T-helper 1 cell treated with Interleukin-12 subunit alpha and Interleukin-12 subunit beta and Interleukin-4 antibody, amounts not matched to agents 30 μg/mL and 1 μg/mL, for 36 hours (primary cell): ENCODE measurements around the gene RPGRIP1.
"Not testable (repeated sequence)": the region's sequence is repeated elsewhere in the genome, so short reads cannot be mapped to it uniquely, and the experiment has no call there.

Experiments
- H3K27ac Mint-ChIP-seq: one replicate; pipeline ENCODE4 v1.8.0; 2021; ENCODE audit warnings: mild to moderate bottlenecking, mixed read lengths
- H3K27me3 Mint-ChIP-seq: one replicate; pipeline ENCODE4 v1.8.0; 2021; ENCODE audit warnings: low read depth, mixed read lengths
- H3K36me3 Mint-ChIP-seq: one replicate; pipeline ENCODE4 v1.8.0; 2021; ENCODE audit warnings: low read depth, mixed read lengths
- H3K4me1 Mint-ChIP-seq: one replicate; pipeline ENCODE4 v1.8.0; 2021; ENCODE audit warnings: low read depth, mixed read lengths
- H3K4me3 Mint-ChIP-seq: one replicate; pipeline ENCODE4 v1.8.0; 2021; ENCODE audit warnings: mild to moderate bottlenecking, moderate library complexity, mixed read lengths
- H3K9me3 Mint-ChIP-seq: one replicate; pipeline ENCODE4 v1.8.0; 2021; ENCODE audit warnings: mixed read lengths

The RPGRIP1 gene

DNA sequence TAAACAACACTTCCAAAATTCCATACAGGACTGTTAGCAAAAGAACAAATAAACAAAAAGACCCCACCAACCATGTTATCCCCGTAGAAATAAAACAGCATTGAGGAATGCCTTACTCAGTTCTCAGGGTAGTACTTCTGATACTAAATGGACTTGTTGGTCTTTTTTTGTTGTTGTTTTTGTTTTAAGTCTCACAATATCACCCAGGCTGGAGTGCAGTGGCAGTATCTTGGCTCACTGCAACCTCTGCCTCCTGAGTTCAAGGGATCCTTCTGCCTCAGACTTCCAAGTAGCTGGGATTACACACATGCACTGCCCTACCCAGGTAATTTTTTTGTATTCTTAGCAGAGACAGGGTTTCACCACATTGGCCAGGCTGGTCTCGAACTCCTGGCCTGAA is 27.7 kb upstream of the RPGRIP1 start:
- H3K27ac Mint-ChIP-seq, result peak overlapping the region; percentile 39
- H3K27me3 Mint-ChIP-seq, result no peaks in the 10 kb centered on the region
- no peaks in the 10 kb centered on the region for H3K9me3 Mint-ChIP-seq
- peaks cover 29% of the 10 kb centered on the region for H3K4me1 Mint-ChIP-seq
- H3K36me3 Mint-ChIP-seq, result peaks cover 54% of the 10 kb centered on the region
- no peak overlapping the region for H3K4me3 Mint-ChIP-seq

DNA sequence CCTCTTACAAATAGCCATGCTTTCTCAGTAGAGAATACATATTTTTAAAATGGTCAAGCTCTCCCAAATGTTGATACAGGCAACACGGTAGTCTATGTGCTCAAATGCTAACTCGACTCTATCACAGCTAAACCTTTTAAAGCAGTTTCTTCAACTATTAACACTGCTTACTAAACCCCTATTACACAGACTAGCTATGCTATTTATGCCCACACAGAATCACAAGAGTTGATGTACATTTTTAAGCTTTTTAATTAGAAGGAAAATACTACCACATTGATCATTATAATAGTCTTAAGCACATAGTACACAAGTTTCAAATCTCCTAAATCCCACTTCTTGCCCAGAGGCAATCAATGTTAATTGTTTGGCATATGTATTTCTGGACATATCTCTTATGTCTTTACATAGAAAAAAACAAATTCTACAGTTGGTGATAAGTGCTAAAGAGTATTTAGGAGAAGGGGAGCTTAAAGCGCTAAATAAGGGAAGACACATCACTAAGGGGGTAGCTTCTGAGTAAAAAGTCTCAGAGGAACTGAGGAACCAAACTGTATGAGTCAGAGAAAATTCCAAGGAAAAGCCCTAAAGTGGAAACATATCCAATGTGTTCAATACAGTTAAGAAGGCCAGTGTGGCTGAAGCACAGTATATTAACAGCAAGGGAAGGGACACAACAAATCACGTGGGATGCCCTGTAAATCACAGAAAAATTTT is 24.3 kb upstream of the RPGRIP1 start:
- H3K9me3 Mint-ChIP-seq, result no peaks in the 10 kb centered on the region
- H3K4me3 Mint-ChIP-seq, result peak overlapping the region; percentile 21
- H3K4me1 Mint-ChIP-seq, result peaks cover 40% of the 10 kb centered on the region
- H3K36me3 Mint-ChIP-seq, result peaks cover 53% of the 10 kb centered on the region
- H3K27me3 Mint-ChIP-seq, result no peaks in the 10 kb centered on the region
- H3K27ac Mint-ChIP-seq, result no peak overlapping the region

DNA sequence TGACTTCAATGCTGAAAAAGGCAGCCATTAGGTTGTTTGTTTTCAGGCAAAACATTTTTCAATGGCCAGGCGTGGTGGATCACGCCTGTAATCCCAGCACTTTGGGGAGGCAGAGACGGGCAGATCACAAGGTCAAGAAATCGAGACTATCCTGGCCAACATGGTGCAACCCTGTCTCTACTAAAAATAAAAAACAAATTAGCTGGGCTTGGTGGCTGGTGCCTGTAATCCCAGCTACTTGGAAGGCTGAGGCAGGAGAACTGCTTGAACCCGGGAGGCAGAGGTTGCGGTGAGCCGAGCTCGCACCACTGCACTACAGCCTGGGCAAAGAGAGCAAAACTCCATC is 23.8 kb upstream of the RPGRIP1 start:
- H3K27me3 Mint-ChIP-seq, H3K27ac Mint-ChIP-seq, H3K4me3 Mint-ChIP-seq, H3K9me3 Mint-ChIP-seq: not testable (repeated sequence)
- peaks cover 51% of the 10 kb centered on the region for H3K36me3 Mint-ChIP-seq
- H3K4me1 Mint-ChIP-seq, result peaks cover 38% of the 10 kb centered on the region

DNA sequence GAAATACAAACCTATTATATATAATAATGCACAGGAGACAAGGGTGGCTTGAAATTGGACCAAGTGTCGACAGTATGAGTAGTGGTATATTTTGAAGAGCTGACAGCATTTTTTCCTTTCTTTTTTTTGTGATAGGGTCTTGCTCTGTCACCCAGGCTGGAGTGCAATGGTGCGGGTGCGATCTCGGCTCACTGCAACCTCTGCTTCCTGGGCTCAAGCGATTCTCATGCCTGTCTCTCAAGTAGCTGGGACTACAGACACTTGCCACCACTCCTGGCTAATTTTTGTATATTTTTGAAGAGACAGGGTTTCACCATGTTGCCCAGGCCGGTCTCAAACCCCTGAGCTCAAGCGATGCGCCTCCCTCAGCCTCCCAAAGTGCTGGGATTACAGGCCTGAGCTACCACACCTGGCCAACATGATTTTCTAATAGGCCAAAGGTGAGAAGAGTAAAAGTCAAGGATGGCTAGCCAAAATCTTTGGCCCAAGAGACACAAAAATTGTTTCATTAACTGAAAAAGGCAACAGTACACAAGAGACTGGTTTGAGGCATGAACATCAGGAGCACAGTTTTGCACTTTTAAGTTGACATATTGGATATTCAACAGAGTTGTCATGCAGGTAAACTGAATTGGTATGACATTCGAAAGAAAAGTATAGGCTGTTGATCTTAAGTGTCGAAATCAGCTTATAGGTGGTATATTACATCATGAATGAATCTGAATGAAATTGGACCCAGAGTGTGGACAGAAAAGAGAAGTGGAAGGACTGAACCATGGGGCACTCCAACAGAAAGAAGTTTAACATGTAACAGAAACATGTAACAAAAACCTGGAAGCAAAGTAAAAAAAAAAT is 23.1 kb upstream of the RPGRIP1 start:
- Mint-ChIP-seq H3K27ac (peak overlapping the region; percentile 7), H3K4me3 (peak overlapping the region; percentile 29), H3K4me1 (peaks cover 43% of the 10 kb centered on the region), H3K9me3 (no peaks in the 10 kb centered on the region), H3K36me3 (peaks cover 50% of the 10 kb centered on the region), H3K27me3 (no peaks in the 10 kb centered on the region)

DNA sequence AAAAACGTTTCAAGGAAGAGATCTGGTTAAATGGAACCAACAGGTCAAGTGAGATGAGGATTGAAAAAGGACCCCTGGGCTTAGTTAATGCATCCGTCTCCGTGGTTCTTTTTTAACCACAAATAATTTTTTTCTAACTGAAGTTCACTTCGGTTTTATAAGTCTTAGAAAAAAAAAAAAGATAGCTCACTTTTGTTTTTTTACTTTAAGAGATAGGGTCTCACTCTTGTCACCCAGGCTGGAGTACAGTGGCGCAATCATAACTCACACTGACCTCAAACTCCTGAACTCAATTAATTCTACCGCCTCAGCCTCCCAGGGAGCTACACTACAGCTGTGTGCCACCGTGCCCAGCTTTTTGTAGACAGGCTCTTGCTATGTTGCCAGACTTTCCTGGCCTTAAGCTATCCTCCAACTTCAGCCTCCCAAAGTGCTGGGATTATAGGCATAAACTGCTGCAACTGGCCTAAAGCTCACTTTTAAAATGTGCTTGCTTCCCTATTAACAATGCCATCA is 22.4 kb upstream of the RPGRIP1 start:
- peak overlapping the region; percentile 29 for H3K4me3 Mint-ChIP-seq
- peaks cover 45% of the 10 kb centered on the region for H3K4me1 Mint-ChIP-seq
- H3K36me3 Mint-ChIP-seq, result peaks cover 54% of the 10 kb centered on the region

DNA sequence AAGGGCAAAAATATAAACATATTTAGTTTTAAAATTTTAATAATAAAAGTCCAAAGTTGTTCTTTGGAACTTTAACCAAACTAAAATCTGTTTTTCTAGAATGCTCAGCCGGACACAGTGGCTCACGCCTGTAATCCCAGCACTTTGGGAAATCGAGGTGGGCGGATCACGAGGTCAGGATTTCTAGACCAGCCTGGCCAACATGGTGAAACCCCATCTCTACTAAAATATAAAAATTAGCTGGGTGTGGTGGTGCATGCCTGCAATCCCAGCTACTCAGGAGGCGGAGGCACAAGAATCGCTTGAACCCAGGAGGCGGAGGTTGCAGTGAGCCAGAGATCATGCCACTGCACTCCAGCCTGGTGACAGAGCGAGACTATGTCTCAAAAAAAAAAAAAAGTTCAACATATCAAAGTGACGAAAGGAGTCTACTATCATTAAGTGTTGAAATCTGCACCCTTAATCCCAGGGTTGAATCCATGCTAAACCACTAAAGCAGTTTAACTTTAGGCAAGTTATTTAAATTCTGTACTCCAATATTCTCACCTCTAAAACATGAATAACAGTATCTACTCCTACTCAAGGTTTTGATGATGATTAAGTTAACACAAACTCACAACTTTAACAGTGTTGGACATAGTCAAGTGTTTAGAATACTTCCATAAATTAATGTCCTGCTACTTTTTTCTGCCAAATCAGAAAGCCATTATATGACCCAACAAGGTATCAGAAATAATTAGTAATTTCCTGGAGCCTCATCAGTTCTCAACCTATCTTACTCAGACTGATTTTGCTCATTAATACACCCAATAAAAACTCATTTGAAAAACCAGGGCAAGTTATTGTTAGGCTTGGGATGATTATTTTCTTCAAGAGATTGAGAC is 21.6 kb upstream of the RPGRIP1 start:
- Mint-ChIP-seq H3K4me3 (no peak overlapping the region), H3K36me3 (peaks cover 57% of the 10 kb centered on the region), H3K9me3 (no peaks in the 10 kb centered on the region), H3K27me3 (no peaks in the 10 kb centered on the region), H3K4me1 (peaks cover 51% of the 10 kb centered on the region), H3K27ac (no peak overlapping the region)

More for the DNA sequence above, 22.4 kb upstream of the RPGRIP1 start:
- peak overlapping the region; percentile 62 for H3K27ac Mint-ChIP-seq
- no peaks in the 10 kb centered on the region for H3K9me3 Mint-ChIP-seq
- no peaks in the 10 kb centered on the region for H3K27me3 Mint-ChIP-seq

DNA sequence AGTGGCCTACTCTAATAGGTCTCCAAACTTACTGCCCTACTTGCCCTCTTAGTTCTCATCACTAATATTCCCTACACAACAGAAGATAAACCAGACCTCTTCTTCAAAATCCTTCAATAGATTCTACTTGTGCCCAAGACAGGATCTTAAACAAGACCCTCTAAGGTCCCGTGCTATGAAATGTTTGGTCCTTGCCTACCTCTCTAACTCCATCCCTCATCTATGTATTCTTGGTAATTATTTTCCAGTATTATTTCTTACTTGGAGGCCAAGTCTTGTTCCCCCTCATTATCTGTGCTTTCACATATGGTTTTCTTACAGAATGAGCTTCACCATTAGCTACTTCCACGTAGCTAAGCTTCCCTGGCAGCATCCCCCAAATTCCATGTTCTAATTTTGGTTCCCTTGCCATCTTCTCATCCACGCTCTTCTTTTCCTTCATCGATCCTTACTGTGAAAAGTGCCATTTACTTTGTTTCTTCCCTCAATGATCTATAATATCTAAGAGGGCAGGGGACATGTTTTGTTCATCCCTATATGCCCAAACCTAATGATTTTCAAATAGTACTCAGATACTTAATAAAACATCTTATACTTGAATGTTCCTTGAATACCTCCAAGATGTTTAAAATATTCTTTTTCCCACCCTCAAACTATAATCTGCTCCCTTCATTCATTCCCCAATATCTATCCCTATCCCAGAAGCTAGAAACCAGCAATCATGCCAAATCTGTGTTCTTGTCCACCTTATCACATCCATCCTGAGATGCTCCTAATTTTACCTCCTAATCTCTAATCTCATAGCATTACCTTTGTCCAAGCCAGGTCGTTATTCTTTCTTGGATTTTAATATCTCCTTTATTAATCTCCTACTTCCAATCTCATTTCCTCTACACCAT is 20.7 kb upstream of the RPGRIP1 start:
- Mint-ChIP-seq H3K4me1 (peaks cover 59% of the 10 kb centered on the region), H3K27me3 (no peaks in the 10 kb centered on the region), H3K36me3 (peaks cover 62% of the 10 kb centered on the region), H3K27ac (peak overlapping the region; percentile 7), H3K4me3 (no peak overlapping the region), H3K9me3 (no peaks in the 10 kb centered on the region)

DNA sequence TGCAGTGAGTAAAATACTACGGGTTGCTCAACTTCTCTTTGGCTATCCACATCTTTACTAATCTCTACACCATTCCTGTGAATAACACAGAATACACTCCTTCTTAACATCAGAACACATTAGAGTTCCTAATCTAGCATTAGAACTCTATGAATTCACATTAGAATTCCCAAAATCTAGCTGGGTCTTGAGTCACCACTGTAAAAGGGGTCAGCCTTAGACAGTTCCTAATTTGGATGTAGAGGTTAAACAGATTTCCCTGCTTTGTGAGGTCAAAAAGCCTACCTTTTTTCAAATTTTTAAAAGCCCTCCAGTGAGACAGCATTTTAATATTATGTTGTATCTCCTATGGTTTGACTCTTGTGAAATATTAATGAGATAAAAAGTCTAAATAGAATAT is 18.1 kb upstream of the RPGRIP1 start:
- Mint-ChIP-seq H3K4me3 (no peak overlapping the region), H3K27me3 (no peaks in the 10 kb centered on the region), H3K36me3 (peaks cover 64% of the 10 kb centered on the region)

DNA sequence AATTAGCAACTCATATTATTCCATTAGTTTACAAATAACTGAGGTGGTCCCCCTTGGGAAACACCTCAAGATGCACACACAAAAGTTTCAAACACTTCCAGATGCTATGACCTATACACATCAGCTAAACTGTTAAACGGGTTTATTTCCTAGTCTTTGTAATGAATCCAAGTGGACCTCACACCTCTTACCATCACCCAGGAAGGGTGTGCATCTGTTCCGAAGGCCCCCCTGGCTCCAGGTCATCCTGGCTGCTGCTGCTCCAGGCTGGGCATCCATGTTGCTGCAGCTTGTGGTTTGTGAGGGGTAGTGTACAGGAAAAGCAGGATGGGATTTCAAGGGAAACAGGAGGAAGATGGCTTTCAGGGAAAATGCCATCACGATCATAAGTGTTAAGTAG is 17.5 kb upstream of the RPGRIP1 start:
- H3K27me3 Mint-ChIP-seq, result no peaks in the 10 kb centered on the region
- H3K27ac Mint-ChIP-seq, result peak overlapping the region; percentile 60
- H3K9me3 Mint-ChIP-seq, result no peaks in the 10 kb centered on the region
- peaks cover 62% of the 10 kb centered on the region for H3K36me3 Mint-ChIP-seq
- peaks cover 71% of the 10 kb centered on the region for H3K4me1 Mint-ChIP-seq
- peak overlapping the region; percentile 60 for H3K4me3 Mint-ChIP-seq

More for the DNA sequence above, 18.1 kb upstream of the RPGRIP1 start:
- Mint-ChIP-seq H3K9me3 (no peaks in the 10 kb centered on the region), H3K27ac (peak overlapping the region; percentile 6), H3K4me1 (peaks cover 73% of the 10 kb centered on the region)

DNA sequence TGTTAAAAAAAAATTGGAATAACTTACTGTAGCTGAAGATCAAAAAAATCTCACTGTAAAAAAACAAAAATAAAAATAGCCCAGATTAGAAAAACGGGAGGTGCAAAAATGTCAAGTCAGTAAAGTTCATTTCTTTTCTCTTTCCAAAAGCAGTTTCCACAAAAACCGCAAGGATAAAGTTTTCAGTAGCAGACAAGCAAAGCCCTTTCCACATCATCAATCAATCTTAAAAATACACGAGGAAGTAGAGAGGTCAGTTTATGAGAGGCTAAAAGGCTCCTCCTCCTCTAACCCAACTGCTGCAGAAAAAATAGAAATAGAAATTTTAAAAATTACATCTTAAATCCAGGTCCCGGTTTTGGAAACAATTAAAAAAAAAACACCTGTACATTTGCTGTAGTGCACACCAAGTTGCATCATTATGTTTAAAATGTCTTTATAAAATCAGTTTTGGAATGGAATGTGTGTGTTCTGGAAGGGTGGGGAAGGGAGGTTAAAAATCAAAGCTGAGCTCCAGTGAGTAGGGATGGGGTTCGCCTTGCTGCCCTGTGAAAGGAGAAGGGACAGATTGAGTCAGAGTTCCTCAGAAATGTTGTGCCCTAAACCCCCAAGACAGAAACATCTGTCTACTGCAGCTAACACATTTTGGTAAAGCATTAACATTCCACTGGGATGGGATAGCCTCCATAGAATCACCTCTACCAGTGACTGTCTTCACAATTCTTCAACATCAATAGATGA is 16.4 kb upstream of the RPGRIP1 start:
- Mint-ChIP-seq H3K36me3 (peaks cover 68% of the 10 kb centered on the region), H3K27ac (peak overlapping the region; percentile 77), H3K4me1 (peaks cover 70% of the 10 kb centered on the region), H3K4me3 (peak overlapping the region; percentile 60), H3K27me3 (no peaks in the 10 kb centered on the region), H3K9me3 (no peaks in the 10 kb centered on the region)

DNA sequence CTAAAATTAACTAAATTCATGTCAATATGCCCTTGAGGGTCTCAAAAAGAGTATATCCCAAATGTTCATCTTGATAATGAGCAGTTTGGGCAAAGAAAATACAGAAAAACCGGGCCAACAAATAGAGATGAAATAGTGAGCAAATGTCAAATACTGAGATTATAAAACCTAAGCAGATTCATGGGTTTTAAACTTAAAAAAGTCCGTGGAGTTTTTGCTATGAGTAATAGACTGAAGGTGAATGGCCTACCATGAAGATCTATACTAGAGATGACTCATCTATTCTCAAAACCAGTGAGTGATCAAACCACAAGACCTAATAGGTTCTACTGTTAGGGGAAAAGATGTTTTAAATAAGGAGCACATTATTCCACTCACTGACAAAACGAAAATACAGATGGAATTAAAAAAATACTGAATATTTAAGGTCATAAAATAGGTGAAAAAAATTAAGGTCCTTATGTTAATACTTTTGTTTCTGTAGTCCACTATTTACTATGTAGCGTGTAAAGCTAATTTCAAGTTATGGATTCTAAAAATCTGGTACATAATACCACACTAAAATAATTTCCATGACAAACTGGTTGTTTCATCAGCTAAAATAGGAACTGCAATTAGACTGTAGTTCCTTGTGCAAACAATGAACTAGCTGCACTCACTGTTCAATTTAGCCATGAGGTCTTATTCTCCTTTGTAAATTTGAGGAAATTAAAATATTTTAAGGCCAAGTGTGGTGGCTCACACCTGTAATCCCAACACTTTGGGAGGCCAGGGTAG is 15.7 kb upstream of the RPGRIP1 start:
- H3K9me3 Mint-ChIP-seq, result no peaks in the 10 kb centered on the region
- no peaks in the 10 kb centered on the region for H3K27me3 Mint-ChIP-seq
- H3K4me3 Mint-ChIP-seq, result peak overlapping the region; percentile 60
- H3K27ac Mint-ChIP-seq, result peak overlapping the region; percentile 77
- H3K4me1 Mint-ChIP-seq, result peaks cover 62% of the 10 kb centered on the region
- peaks cover 66% of the 10 kb centered on the region for H3K36me3 Mint-ChIP-seq

DNA sequence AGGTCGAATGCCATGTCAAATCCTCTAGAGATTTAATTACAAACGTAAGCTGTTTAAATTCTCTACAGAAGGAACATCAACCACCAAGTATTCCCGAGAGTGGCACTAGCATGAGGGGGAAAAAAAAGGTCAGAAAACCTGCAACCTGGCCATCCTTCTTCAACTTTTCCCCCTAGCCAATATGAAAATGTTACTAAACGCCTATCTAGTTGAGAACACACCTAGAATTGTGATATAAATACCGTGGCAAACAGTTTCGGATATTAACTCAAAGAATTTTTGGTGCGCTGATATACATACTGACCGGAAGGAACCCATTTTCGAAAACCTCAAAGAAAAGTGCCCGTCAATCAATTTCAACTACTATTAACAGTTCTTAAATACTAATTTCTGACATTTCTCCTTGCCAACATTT is 12.4 kb upstream of the RPGRIP1 start:
- Mint-ChIP-seq H3K27me3 (no peaks in the 10 kb centered on the region), H3K36me3 (peaks cover 50% of the 10 kb centered on the region), H3K27ac (peak overlapping the region; percentile 99), H3K9me3 (no peaks in the 10 kb centered on the region), H3K4me1 (peaks cover 52% of the 10 kb centered on the region), H3K4me3 (peak overlapping the region; percentile 100)
